HS-5 (cell line): ENCODE data around the gene RIBC2.
"Not testable (repeated sequence)": the region's sequence is repeated elsewhere in the genome, so short reads cannot be mapped to it uniquely, and the experiment has no call there.

Experiments
- DNase-seq: peaks from one replicate; pipeline ENCODE4 v3.0.0-alpha.2; 2012; ENCODE audit warnings: low read depth

RIBC2 gene

DNA sequence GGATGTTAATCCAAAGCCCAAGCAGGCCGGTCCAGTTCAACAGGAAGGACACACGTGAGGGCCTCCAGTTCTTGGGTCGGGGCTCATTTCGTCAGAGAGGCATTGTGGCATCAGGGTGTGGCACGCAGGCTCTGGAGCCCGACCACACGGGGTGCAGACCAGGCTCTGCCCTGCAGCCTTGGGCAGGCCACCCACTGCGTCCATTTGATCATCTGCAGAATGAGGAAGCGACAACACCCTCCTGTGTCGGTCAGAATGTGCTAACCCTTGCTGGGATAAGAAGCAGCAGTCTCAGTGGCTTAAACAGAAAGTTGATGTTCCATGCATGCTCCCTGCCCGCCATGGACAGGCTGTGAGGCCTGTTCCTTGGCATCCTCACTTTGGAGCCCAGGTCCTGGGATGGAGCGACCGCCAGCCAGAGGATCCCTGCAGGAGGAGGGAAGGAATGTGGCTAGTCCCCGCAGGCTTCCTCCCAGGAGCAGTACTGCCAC lies 10.8 kb downstream of the RIBC2 start:
- DNase-seq, result no peak

DNA sequence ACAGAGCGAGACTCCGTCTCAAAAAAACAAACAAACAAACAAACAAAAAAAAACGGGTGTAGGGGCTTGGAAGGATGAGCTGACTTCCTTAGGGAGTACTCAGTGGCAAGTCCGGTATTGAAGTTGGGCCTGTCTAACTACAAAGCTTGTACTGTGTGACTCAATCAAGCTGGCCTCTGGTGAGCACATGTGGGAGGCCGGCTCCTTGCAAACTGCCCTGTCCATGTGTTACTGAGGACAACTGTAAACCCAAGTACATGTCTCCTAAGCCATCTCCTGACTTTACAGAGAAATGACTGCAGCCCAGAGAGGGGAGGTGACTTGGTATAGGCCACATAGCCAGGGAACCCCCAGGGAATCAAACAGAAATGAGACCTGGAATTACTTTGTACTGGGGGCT lies 11.6 kb downstream of the RIBC2 start:
- no peak for DNase-seq

DNA sequence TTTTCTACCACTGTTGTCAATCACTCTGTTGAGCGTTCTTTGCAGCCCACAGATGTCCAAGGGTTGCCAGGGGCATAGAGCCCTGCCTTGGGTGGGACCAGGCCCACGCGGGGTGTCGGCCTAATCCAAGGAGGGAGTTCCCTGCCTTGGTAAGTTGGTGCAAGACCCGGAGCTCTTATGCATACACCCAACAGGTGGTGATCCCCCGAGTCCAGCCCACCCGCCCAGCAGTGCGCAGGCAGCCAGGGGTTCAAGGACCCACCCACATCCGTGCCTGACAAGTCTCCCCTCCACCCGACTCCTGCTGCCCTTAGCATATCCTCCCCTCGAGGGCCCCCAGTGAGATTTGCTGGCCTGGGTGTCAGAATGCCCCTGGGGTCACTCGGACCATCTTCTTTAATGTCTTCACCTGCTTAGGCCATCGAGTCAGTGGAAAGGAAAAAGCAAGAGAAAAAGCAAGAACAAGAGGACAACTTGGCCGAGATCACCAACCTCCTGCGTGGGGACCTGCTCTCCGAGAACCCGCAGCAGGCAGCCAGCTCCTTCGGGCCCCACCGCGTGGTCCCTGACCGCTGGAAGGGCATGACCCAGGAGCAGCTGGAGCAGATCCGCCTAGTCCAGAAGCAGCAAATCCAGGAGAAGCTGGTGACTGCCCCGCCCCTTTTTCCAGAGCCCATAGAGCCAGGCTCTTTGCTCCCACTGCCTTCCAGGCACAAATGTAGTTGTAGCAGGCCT lies 12.2 kb downstream of the RIBC2 start:
- no peak for DNase-seq

DNA sequence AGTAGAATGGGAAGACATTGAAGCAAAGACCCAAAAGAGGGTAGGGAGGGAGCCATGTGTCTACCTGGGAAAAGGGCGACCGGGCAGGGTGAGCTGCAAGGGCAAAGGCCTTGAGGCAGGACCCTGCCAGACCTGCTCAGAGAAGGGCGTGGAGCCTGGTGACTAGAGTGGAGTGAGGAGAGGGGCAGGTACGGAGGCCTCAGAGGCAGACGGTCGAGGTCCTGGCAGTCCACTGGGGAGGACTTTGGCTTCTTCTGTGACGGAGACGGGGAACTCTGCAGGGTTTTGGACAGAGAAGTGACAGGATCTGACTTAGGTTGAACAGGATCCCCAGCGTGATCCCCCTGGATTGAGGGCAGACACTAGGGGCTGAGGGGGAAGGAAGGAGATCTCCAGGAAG lies 12.9 kb downstream of the RIBC2 start:
- no peak for DNase-seq

DNA sequence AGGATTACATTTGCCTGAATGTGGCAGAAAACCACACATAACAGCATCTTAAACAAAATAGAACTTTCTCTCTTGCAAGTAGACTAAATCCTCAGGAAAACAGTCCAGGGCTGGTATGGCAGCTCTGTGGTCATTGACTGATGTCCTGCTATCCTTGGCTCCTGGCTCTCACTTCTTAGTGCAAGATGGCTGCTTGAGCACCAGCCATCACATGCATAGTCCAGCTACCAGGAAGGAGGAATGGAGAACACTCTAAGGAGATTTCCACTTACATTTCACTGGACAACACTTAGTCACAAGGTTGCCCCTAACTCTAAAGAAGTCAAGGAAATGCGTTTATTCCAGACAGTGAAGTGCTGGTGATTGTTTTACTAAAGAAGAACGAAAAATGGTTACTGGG lies 13.6 kb downstream of the RIBC2 start:
- no peak for DNase-seq

DNA sequence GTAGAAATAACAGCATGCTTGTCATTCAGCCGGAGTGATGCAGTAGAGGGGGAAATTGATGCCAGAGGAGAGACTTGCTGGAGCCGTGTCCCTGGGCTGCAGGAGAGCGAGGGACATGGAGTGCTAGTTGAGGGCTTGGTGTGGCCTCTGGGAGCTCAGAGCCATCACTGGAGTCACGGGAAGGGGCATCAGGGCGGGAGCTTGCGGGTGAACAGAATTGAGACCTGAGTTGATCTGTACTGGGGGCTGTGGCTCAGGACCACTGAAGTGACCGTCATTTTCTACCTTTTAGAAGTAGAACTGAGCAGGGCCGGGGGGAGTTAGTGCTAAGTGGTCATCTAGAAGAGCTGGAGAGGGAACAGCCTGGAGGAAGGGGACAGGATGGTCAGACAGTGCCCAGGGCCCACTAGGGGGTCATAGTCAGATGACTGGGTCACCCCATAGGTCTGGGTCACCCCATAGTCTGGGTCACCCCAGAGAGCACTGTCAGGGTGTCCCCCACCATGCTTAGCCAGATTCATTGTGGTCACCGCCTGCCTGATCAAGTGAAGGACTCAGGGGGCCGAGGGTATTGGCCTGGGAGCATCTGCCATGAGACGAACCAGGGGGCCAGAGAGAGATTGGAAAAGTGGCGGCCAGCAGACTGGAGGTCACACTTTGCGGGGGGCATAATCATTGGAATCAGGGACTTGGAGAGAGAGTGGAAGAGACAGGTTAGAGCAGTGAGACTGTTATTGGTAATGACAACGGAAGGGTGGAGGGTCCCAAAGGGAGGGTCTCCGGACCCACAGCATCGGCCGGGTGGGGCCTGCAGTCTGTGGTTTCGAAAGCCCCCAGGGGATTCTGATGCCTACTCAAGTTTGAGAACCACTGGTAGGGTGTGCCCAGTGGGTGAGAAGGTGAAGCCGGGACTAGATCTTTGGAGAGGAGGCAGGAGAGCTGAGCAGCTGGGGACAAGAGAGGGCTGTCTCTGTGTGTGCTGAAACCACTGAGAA lies 15.2 kb downstream of the RIBC2 start:
- no peak for DNase-seq

DNA sequence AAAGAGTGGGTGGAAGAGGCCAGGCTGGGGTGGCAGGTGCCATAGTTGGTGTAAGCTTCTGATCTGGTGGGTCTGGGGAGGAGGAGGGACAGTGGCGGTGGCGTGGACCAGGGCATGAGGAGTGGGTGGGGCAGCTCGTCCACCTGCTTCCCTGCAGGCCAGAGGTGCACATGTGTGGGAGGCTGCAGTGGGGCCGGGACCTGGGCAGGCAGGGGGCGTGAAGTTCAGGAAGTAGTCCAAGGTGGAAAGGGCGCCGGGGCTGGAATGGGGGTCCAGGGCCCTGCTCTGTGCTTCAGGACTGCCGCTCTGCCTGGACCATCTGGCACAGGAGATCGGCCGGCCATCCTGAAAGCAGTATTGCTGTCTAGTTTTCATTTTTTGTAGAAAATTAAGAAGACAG lies 15.9 kb downstream of the RIBC2 start:
- DNase-seq, result no peak

DNA sequence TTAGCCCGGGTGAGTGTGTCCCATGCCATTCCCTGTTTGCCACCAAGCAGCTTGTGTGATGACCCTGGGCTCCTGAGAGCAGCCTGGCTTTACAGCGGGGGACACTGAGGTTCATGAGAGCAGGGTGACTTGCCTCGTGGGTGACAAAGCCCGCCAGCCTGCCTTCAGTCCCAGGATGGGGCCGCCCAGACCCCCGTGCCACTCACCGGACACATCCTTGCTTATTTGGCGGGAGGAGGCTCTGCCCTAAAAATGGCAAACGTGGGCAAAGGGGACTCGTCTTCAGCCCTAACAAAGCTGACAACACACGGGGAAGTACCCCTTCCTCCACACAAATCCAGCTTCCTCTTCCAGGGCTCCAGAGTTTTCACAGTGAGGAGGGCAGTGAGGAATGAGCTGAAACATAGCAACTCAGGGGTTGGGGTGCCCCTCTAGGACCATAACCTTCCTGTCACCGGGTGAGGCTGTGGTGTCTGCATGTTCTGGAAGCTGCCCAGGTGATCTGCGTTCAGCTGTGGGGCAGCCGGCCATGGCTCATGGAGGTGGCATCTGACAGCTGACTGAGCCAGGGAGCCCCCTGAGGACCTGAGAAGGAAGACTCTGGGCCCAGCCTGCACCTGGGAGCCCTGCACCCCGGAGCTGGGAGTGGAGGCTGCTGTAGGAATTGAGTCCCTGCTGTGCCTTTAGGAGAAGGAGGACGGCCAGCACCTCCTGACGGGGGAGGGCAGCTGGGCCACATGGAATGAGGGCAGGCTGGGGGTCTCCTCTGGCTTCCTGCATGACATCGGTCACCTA lies 16.7 kb downstream of the RIBC2 start:
- DNase-seq, result no peak

DNA sequence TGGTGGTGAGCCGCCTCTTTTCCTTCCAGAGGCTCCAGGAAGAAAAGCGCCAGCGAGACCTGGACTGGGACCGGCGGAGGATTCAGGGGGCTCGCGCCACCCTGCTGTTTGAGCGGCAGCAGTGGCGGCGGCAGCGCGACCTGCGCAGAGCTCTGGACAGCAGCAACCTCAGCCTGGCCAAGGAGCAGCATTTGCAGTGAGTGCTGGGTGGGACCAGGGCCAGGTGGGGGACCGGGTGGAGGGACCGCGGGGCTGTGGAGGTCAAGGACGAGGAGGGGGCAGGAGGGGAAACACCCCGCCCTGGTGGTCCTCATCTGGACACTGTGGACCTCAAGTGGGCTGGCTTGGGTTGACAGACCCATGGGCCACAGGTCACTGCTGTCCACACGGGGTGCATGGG lies 17.4 kb downstream of the RIBC2 start:
- no peak for DNase-seq

DNA sequence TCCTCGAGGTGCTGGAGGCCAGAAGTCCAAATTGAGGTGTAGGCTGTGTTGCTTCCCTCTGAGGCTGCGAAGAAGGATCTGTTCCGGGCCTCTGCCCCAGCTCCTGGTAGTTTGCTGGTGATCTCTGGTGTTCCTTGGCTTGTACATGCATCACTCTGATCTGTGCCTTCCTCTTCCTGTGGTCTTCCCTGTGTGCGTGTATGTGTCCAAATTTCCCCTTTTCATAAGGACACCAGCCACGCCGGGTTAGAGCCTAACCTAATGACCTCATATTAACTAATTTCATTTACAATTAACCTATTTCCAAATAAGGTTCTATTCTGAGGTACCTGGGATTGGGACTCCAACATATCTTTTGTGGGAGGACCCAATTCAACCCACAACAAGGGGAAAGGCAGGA lies 21.5 kb downstream of the RIBC2 start:
- no peak for DNase-seq

DNA sequence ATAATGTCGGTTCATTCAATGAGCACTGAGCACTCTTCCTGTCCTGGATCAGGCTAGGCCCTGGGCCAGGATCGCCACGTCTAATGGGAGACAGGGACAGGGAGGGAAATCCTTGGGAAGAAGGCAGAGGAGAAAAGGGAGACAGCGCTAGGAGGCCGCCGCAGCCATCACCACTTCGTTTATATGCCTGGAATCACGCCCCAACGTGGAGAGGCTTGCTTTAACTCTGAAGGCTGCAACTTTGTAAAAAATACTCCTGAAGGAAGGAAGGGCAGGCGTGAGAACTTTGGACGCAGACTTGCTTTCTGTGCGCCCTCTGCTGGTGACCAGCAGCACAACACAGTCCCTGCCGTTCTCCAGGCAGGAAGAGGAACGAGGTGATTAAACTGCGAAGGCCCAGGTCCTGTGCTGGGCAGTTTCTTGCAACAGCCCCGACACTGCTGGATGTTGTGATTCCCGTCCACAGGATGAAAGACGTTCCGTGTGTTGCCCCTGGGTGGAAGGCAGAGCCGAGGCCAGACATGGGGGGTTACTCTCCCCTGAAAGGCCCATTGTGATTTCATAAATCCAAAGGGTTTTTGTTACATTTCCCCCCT lies 22.1 kb downstream of the RIBC2 start:
- peak; percentile 55 for DNase-seq

DNA sequence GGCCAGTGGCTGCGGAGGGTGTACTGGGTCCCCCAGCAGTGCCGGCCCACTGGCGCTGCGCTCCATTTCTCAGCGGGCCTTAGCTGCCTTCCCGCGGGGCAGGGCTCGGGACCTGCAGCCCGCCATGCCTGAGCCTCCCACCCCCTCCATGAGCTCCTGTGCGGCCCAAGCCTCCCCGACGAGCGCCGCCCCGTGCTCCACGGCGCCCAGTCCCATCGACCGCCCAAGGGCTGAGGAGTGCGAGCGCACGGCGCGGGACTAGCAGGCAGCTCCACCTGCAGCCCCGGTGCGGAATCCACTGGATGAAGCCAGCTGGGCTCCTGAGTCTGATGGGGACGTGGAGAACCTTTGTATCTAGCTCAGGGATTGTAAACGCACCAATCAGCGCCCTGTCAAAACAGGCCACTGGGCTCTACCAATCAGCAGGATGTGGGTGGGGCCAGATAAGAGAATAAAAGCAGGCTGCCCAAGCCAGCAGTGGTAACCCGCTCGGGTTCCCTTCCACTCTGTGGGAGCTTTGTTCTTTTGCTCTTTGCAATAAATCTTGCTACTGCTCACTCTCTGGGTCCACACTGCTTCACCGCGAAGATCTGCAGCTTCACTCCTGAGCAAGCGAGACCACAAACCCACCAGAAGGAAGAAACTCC lies 23.5 kb downstream of the RIBC2 start:
- DNase-seq, result not testable (repeated sequence)

DNA sequence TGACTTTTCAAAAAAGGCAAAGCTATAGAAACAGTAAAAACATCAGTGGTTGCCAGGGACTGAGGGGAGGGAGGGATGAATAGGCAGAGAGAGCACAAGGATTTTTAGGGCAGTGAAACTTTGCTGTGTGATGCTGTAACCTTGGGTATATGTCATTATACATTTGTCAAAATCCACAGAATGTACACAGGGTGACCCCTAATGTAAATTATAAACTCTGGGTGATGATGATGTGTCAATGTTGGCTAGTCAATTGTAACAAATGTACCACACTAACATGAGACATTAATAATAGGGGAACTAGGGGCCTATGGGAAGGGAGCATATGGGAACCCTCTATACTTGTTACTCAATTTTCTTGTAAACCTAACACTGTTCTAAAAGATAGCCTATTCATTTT lies 24.8 kb downstream of the RIBC2 start:
- no peak for DNase-seq

DNA sequence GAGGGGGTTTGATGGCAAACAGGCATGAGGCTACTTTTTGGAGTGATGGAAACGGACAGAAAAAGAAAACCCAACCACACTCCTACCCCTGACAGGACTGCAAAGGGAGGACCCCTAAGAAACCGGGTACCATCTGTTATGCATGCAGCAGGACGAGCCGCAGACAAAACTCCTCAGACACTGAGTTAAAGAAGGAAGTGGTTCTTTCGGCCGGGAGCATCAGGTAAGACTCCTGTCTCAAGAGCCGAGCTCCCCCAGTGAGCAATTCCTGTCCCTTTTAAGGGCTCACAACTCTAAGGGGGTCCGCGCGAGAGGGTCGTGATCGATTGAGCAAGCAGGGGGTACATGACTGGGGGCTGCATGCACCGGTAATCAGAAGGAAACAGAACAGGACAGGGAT lies 27.2 kb downstream of the RIBC2 start:
- DNase-seq, result not testable (repeated sequence)

DNA sequence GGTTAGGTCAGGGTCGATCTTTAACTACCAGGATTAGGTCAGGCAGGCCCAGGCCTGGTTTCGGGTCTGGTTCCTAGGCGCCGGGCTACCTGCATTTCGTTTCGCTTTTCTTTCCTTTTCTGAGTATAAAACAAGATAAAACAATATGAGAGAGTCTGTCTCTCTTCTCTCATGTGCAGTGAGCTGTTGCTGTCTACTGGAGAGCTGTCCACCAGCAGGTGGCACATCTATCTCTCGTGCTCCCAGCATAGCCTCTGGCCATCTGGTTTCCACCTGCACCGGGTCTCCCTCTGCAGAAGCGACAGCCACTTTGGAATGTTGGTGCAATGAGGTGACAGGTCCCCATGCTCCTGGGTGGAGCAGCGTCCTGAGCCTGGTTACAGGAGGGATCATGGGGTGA lies 27.6 kb downstream of the RIBC2 start:
- DNase-seq, result no peak

DNA sequence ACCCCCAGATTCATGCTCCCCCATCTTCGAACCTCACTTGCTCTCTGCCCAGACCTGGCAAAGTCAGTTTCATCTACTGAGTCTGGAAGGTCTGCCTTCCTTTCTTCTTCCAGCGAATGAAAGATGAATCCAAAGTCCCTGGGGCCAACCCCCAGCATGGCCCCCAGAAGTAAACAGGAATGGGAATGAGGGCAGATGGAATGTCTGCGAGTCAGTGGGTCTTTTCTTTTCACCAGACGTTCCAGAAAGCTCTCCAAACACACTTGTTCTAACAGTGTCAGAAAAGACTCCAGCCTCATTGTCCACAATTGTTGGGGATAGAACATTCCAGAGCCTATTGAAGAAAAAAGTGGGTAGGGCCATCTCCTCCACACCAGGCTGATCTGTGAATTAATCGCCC lies 28.6 kb downstream of the RIBC2 start:
- DNase-seq, result no peak

DNA sequence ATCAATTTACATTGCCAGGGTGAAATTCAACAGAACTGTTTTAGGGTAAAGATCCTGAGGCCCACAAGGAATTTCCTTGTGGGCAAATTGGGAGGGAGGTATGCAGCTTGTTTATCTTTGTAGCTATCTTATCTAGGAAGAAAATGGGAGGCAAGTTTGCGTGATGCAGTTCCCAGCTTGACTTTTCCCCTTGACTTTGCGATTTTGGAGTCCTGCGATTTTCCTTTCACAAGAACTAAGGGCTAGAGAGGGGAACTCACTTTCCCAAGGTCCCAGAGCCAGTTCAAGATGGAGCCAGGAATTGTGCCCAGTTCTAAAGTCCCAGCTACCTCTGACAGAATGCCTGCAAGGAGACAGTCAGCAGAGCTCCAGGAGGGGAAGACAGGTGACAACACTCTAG lies 30.7 kb downstream of the RIBC2 start:
- DNase-seq, result no peak

DNA sequence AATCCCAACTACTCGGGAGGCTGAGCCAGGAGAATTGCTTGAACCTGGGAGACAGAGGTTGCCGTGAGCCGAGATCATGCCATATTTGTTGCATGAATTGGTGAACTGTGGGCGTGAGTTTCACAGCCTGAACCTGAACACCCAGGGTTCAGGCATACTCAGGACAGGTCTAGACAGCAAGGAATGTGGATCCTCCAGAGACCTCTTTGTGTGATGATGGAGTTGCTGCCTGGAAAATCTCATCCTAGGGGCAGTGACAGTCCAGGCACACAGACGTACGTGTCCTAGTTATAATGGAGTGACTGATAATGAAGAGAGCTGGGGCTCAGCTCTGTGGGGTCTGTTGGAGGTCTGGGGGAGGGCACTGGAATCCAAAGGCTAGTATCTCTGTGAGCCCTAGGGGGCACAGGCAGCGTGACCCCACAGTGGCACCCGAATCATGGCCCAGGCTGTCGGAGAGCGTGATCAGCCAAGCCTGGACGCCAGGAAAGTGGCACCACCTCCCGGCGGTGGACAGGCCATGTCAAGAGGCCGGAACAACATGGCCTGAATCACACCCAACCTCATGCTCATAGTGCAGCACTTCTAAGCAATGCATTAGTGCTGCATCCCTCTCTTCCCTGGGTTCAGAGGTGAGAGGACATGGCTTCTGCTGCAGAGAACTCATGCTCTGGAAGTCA lies 31.7 kb downstream of the RIBC2 start:
- DNase-seq, result no peak

DNA sequence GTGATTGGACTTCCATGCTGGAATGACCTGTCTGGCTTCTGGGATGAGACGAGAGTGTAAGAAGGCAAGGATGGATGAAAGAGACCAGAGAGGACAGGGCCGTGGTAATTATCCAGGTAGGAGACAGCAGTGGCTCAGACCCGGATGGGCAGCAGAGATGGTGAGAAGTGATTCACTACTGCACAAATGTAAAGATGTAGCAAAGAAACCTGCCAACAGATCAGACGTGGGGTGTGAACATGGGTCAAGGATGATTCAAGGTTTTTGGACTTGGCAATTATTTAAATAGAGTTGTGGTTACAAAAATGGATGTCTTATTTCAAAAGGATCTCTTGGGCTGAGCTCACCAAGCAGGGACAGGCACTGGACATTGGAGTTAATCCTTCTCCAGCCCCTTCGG lies 32.7 kb downstream of the RIBC2 start:
- no peak for DNase-seq

DNA sequence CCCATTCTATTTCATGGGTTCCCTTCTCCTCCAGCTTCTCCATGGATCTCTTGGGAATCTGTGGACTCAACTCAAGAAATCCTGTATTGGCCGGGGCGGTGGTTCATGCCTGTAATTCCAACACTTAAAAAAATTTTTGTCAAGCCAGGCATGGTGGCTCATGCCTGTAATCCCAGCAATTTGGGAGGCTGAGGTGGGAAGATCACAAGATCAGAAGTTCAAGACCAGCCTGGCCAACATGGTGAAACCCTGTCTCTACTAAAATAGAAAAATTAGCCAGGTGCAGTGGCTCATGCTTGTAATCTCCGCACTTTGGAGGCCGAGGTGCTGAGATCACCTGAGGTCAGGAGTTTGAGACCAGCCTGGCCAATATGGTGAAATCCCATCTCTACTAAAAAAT lies 34.1 kb downstream of the RIBC2 start:
- DNase-seq, result not testable (repeated sequence)

DNA sequence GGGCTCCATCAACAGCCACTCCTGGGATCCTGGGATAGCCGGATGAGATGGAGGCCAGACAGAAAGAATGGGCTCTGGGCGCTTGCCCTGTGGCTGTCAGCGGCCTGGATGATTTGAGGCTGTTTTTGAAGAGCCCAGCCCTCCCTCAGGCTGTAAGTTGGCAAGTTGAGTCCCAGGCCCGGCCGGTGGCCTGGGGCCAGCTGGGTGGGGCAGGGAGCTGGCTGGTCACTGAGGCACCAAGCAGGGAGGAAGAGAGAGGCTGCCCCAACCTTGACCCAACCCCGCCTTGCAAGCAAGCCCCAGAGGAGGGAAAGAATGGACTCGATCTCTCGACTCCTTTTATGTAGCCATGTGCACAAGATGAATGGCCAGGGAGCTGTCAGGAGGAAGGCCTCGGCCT lies 34.9 kb downstream of the RIBC2 start:
- no peak for DNase-seq
